GM21526 (cell line): ENCODE measurements around the gene AIG1.
A peak's percentile ranks its signal among the peaks of the same experiment; 100 is the strongest.

ENCODE experiments used
- ATAC-seq: cut with Tn5 transposase; IDR thresholded peaks from one replicate; pipeline ENCODE4 v1.9.1; 2021; ENCODE audit warnings: moderate library complexity; ENCODE audit not compliant: unreplicated experiment, low FRiP score

AIG1 gene

GRCh38 chr6:143348531-143348930, 287.8 kb downstream of the AIG1 start:
- no peak for ATAC-seq

DNA sequence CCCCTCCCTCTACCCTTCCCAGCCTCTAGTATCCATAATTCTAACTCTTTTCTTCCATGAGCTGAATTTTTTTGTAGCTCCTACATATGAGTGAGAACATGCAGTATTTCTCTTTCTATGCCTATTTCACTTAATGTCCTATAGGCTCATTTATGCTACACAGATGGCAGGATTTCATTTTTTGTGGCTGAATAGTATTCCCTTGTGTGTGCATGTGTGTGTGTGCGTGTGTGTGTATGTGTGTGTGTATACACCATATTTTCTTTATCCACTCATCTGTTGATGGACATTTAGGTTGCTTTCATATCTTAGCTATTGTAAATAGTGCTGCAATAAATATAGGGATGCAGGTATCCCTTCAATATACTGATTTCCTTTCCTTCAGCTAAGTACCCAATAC, 288.8 kb downstream of the AIG1 start:
- ATAC-seq, result no peak

DNA sequence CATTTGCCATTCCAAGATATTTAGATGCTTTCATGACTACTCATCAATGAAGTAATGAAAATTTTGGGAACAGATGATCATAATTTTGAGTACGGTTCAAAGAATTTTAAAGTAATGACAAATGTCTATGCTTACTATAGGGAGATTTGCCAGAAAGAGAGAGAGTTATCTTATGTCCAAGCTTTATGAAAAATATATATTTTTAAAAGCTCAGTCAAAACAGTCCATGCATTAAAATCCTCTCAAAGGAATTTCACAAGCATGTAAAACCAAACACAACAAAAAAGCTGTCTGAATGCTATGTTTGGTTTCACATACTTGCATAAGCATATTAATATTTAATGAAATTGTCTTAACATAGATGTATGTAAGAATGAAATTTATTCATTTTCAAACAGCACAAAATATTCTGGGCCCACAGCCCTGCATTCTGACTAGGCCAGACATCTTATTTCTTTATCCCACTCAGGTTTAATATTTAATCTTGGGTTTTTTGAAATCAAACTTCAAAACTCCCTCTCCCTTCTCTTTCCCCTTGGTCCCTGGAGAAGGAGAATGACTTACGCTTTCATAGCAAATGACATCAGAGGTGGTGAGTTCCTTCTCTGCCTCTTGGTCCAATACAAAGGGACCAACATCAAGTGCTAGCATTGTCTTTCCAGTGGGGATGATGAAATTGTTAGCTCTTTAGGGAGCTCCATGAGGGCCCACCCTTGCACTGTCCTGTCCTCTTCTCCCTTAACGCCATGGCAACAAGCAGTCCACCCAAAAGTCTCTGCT, 295.6 kb downstream of the AIG1 start:
- ATAC-seq, result no peak

DNA sequence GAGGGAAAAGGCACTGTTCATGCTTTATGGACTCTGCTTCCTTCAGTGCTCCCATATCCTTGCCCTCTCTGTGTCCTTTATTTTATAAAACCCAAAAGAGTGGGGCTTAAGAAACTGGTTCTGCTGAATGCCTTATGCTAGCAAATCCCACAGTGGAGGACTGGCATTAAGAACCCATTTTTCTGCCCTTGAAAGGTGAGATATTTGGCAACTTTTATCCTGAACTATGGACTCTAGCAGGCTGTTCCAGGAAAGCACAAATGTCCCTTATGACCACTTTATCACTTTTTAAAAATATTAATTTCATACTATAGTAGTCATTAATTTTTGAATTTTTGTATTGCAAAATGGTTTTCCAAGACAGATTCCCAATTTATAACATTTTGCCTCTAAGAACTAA, 296.5 kb downstream of the AIG1 start:
- no peak for ATAC-seq

GRCh38 chr6:143357561-143358255, 297.0 kb downstream of the AIG1 start:
- no peak for ATAC-seq

GRCh38 chr6:143361536-143362191, 301.0 kb downstream of the AIG1 start:
- no peak for ATAC-seq

- no peak for ATAC-seq
Observed at GRCh38 chr6:143362192-143362558, 301.5 kb downstream of the AIG1 start.

DNA sequence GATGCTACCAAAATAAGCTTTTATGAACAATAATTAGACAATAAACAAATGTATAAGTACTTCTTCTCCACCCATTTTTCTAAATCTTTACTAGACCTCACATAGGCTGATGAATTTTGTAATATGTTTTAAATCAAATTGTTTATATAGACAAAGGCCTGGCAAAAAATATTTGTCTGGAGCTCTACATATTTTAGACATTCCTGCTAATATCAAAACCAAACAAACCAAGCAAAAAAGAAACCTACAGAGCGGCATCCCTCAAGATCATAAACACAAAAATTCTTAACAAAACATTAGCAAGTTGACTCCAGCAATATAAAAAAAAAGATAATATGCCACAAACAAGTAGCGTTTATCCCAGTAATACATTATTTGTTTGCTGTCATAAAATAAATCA, 302.6 kb downstream of the AIG1 start:
- ATAC-seq, result no peak

DNA sequence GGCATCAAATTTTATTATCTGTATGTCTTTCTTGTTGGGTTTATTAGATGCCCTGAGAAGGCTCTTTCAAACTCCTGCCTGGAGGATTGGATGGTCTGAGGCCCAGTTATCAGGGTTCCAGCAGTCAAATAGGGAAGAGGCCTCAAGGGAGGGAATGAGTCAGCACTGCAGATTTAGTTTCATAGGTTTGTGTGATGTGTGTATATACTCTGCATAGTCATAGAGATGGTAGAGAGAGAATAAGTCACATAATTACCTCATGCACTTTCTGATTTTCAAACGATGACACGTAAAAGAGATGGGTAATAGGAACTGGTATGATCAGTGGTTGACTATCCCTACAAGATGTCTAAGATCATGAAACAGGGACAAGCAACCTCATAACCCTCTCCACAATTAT, 307.7 kb downstream of the AIG1 start:
- peak; percentile 99 for ATAC-seq

DNA sequence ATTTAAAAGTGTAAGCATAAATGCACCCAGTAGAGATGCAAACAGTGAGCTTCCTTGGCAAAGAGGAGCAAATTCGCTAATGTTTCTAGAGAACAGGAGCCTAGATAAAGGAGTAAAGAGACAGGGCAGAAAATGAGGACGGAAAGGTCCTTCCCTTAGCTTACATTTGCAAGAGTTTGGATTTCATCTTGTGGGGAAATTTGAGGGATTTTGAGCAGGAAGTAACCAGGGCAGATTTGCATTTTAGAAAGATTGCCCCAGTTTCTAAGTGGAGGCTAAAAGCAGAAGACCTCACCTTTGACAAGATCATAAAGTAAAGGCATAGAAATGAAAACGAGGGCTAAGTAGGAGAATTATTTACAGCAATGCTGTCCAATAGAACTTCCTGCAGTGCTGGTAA, 309.3 kb downstream of the AIG1 start:
- ATAC-seq, result no peak

GRCh38 chr6:143370812-143371370, 310.2 kb downstream of the AIG1 start:
- no peak for ATAC-seq

DNA sequence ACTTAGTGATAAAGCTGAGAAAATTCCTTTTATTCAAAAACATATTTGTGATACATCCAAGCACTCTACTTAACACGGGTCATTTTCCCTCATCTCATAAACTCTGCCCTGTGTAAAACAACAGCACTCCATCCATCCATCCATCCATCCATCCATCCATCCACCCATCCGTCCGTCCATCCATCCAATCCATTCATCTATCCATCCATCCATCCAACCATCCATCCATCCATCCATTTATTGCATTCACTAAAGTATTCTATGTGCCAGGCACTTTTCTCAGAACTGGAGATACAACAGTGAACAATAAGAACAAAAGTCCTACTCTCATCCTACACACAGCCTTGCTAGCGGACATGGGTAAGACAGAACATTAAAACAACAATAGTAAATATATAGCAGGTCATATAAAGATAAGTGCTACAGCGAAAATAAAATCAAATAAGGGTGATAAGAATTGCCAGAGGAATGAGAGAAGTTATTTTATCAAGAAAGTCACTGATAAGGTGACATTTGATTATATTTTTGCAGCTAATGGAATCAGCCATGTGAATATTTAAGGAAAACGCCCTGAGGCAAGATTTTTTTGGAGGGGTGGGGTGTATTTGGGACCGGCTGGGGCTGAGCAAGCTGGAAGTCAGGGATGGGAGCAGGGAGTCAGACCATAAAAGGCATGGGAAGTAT, 311.7 kb downstream of the AIG1 start:
- ATAC-seq, result no peak

GRCh38 chr6:143374014-143374413, 313.3 kb downstream of the AIG1 start:
- no peak for ATAC-seq

- ATAC-seq, result no peak
Observed at GRCh38 chr6:143375022-143375585, 314.4 kb downstream of the AIG1 start.

GRCh38 chr6:143376375-143376774, 315.7 kb downstream of the AIG1 start:
- ATAC-seq, result no peak

DNA sequence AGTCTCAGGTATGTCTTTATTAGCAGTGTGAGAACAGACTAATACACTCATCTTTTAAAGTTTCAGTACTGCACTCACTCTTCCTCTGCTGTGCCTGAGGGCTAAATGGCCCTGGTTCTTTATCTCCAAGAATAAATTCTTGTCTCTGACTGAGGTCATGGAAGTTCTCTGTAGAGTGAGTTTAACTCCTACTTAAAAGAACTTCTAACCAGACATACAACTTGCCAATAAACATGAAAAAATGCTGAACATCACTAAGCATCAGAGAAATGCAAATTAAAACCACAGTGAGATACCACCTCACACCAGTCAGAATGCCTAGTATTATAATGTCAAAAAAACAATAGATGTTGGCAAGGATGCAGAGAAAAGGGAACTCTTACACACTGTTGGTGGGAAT, 316.2 kb downstream of the AIG1 start:
- no peak for ATAC-seq

GRCh38 chr6:143385636-143386035, 324.9 kb downstream of the AIG1 start:
- no peak for ATAC-seq

DNA sequence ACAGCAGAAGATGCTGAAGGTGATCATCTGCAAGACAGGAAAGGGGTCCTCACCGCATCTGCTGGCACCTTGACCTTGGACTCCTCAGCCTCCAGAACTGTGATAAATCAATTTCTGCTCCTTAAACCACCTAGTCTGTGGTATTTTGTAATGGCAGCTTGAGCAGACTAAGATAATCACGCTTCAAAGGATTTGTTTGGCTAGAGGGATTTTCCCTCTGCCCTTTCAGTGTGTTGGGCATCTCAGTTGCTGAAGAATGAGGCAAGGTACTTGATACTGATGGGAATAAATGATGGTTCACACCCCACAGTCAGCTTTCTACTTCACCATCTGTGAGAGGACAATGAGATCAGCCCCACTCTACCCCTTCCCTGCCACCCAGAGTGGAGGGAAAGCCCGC, 329.6 kb downstream of the AIG1 start:
- no peak for ATAC-seq
